Islet precursor cell (in vitro differentiated cells): ENCODE data around the gene CRABP2.
A peak's percentile ranks its signal among the peaks of the same experiment; 100 is the strongest.

ENCODE experiments used
- DNase-seq: peaks from one replicate; pipeline ENCODE4 v3.0.0-alpha.2; 2018

The CRABP2 gene

GRCh38 chr1:156689953-156690674, 15.3 kb downstream of the CRABP2 start:
- peak; percentile 76 for DNase-seq

- peak; percentile 97 for DNase-seq
Measured at GRCh38 chr1:156689035-156689952, 16.1 kb downstream of the CRABP2 start.

- no peak for DNase-seq
Measured at GRCh38 chr1:156684227-156684782, 21.1 kb downstream of the CRABP2 start.

- peak; percentile 80 for DNase-seq
Measured at GRCh38 chr1:156682166-156682890, 23.1 kb downstream of the CRABP2 start.

GRCh38 chr1:156681196-156681960, 24.0 kb downstream of the CRABP2 start:
- DNase-seq: no peak

GRCh38 chr1:156680056-156680455, 25.3 kb downstream of the CRABP2 start:
- no peak for DNase-seq

- DNase-seq: peak; percentile 85
Measured at GRCh38 chr1:156677616-156678596, 27.5 kb downstream of the CRABP2 start.

GRCh38 chr1:156676820-156677615, 28.4 kb downstream of the CRABP2 start, which contains the start of gene NES:
Gene NES, minus strand, starts transcription at chr1:156677407. Its CDS starts 143 bp downstream, at chr1:156677264.
- DNase-seq: peak; percentile 96

- no peak for DNase-seq
Measured at GRCh38 chr1:156676114-156676819, 29.1 kb downstream of the CRABP2 start.

- peak; percentile 71 for DNase-seq
Measured at GRCh38 chr1:156675210-156676113, 29.9 kb downstream of the CRABP2 start.

- DNase-seq: peak; percentile 80
Measured at GRCh38 chr1:156673387-156674121, 31.8 kb downstream of the CRABP2 start.

GRCh38 chr1:156671804-156672203, 33.6 kb downstream of the CRABP2 start:
- no peak for DNase-seq

- no peak for DNase-seq
Measured at GRCh38 chr1:156670791-156671190, 34.6 kb downstream of the CRABP2 start.

- DNase-seq: no peak
Measured at GRCh38 chr1:156670359-156670758, 35.0 kb downstream of the CRABP2 start.

- DNase-seq: peak; percentile 62
Measured at GRCh38 chr1:156669794-156670193, 35.6 kb downstream of the CRABP2 start.

- DNase-seq: peak; percentile 99
Measured at GRCh38 chr1:156668801-156669637, 36.4 kb downstream of the CRABP2 start.
